Frontal cortex (tissue), 4 donors: ENCODE measurements around the gene CPEB4. TPM values are rescaled to one million over a fixed set of nuclear protein-coding genes. Genes with fewer than 3 reads are reported as not detected.

Experiments
- DNase-seq, 2 donors: peaks; one replicate each; pipeline ENCODE4 v3.0.0; 2012; ENCODE audit warnings: low spot score in 2 of 2
- FAIRE-seq: peaks from 2 replicates; lab custom pipeline; 2012; peaks lifted over from hg19 to GRCh38; lab: Jason Lieb, UNC
- total RNA-seq: library from RNA; depleted of rRNA; stranded (reverse); fragments of >200 nt; gene quantifications from one replicate; pipeline ENCODE4 v1.2.3, GENCODE V29; 2014
- donor health status: control.
- donor health status: control.
- donor health status: control.

The CPEB4 gene
- total RNA-seq, 1 donor from 2014 or later, result 76.2 TPM

DNA sequence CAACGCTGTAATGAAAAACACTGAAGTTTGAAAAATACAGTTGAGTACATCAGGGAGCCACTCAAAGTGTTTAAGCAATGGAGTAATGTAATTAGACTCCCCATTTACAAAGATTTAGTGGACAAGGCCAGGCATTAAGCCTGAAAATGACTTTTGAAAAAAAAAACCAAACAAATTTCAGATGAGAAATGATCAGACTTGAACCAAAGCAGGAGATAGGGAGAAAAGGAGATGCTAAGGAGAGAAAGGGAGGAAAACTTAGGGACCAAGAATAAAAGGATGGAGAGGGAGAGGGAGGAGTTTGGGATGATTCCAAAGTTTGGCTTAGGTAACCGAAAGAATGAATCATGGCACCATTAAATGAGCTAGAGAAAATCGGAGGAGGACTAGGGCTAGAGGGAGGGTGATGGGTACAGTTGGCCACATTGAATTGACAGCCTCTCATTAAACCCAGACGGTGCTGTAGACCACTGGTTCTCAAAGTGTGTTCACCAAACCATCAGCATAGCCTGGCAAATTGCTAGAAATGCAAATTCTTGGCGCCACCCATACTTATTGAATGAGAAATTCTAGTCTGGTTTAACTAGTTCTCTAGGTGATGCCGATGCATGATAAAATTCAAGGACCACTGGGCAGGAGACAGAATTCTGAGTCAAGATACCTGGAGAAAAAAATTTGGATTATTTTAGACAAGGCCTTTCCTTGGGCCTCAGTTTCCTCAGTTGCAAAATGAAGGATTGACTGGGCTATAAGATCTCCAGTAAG is 6.2 kb upstream of the CPEB4 start:
- no peak for DNase-seq
- FAIRE-seq, result no peak

DNA sequence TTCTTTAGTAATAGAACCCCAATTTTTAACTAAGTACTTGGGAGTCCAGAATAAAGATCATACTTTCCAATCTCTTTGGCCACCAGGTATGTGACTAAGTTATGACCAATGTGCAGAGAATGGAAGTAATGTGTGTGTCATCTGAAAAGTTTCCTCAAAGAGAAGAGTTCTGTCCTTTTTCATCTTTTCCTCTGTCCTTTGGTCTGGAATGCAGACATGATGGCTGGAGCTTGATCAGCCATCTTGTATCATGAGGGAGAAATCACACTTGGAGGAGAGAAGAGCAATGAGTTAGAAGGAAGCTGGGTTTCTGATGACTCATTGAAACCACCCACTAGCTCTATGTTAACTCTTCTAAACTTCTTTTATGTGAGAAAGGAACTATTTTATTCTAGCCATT is 5.5 kb upstream of the CPEB4 start:
- FAIRE-seq (no peak), DNase-seq (no peak)

DNA sequence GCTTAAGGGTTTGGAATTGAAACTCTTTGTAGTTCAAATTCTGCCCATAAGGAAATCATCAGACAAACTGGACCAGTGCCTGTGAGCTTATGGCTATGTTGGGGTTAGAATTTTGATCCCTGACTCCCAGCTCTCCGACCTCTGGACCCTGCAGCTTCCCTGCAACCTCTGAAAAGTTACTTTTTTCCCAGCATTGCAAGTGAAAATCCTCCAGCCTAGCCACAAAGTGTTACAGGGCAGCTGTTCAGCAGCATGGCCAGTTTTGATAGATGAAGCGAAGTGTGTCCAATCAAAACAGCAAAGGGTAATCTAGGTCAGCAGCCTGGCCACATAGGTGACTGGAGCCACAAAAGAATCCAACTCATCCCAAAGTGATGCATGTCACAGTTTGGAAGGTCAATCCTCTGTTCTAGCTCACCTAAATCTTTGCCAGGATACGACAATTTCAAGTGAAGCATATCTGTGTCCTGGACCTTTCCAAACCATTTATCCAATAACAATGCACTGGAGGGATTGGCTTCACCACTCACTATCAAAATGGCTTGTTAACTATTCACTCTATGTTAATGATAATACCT is 4.7 kb upstream of the CPEB4 start:
- FAIRE-seq (no peak), DNase-seq (no peak)

DNA sequence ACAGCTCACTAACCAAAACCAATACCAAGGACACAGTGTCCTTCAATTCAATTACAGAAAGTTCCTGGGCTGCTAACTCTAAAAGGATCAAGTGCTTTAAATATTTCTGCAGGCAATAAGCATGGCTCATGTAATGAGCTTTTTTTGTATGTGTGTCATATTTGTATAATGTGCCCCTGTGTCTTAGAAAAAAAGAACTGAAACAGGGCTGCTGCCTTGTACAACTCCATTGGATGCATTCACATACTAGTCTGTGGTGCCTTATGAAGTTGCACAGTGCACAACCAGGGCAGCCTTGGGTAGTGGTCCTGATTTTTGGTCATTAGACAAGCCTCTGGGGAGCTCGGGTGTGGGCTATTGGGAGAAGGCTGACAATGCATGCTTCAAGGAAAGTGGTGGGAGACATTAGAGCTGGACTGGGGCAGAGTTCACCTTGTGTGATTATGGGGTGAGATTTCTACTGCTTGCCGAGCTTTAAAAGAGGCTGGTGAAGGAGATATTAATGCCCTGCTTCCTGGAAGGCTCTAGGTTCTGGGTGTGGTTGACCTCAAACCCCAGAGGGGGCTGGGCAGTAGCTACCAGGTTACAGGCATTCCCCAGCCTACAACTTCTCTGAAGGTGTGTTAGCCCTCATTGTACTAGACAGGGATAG is 3.6 kb upstream of the CPEB4 start:
- FAIRE-seq, result no peak
- no peak for DNase-seq

DNA sequence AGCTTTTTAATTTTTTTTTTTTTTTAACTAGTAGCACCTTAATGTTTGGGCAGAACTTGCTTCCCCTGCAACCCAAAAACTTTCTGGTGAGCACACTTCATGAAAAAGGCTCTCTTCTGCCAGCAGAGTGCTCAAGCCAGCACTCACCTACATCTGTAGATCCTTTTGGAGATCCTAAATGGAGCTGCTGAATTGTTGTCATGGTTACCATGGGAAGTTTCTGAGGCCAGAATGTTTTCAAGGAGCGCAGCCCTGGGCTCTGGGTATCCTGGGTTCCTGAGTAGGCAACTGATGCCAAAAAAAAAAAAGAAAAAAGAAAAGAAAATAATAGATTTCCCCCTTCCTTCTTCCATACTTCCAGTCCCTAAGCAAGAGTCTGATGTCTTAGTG is 3.1 kb upstream of the CPEB4 start:
- FAIRE-seq, result no peak
- DNase-seq, result no peak

DNA sequence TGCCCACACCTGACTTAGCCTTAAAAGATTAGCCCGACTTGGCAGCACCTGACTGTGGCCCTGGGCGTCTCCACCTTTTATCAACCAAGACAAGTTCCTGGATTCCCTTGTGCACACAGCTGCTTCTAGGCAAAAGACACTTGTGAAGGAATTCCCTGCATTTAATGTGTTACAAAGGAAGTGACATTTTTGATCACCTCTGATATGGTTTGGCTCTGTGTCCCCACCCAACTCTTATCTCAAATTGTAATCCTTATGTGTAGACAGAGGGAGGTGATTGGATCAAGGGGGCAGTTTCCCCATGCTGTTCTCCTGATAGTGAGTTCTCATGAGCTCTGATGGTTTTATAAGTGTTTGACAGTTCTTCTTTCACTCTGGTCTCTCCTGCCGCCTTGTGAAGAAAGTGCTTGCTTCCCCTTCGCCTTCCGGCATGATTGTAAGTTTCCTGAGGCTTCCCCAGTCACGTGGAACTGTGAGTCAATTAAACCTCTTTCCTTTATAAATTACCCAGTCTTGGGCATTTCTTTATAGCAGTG is 2.6 kb upstream of the CPEB4 start:
- DNase-seq (no peak), FAIRE-seq (no peak)

DNA sequence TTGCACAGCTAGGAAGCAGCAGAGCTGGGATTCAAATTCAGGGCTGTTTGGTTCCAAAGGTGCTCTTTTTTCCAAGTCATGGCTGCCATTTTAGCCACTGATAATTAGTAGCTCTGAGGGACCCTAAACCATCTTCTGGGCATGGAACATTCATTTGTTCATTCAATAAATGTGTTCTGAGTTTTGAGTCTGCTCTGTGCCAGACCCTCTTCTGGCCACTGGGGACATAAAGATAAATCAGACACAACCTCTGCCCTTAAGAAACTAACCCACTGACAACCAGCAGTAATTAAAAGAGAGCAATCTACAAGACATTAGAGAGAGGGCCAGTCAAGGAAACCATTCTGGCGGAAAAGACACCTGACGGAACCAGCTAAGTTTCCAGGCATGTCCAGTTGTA is 2.0 kb upstream of the CPEB4 start:
- no peak for FAIRE-seq
- DNase-seq, result no peak

DNA sequence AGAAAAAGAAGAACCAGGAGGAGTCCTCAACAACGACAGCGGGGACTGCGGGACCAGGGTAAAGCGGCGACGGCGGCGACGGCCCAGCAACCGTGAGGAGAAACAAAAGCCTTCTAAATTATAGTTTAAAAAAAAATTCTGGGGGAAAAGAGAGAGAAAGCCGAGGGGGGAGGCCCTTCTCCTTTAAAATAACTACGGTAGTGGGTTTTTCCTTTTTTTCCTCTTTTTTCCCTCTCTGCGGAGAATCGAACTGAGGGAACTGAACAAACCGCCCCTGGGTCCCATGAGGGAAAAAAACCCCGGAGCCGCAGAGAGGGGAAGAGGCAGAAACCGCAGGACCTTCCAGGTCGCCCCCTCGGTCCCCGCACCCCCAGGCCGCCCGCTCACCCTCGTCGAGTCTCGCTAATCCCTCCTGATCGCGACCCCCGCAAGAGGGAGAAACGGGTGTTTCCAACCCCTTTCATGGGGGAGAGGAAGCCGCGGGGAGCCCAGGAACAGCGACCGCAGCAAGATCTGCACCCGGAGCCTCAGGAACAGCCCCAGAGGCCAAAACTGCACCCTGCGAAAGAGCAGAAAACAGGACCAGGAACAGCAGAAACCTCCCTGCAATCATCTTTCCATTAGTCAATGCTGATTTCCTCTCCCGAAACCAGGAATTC is 453 bp downstream of the CPEB4 start:
- DNase-seq (no peak), FAIRE-seq (no peak)

DNA sequence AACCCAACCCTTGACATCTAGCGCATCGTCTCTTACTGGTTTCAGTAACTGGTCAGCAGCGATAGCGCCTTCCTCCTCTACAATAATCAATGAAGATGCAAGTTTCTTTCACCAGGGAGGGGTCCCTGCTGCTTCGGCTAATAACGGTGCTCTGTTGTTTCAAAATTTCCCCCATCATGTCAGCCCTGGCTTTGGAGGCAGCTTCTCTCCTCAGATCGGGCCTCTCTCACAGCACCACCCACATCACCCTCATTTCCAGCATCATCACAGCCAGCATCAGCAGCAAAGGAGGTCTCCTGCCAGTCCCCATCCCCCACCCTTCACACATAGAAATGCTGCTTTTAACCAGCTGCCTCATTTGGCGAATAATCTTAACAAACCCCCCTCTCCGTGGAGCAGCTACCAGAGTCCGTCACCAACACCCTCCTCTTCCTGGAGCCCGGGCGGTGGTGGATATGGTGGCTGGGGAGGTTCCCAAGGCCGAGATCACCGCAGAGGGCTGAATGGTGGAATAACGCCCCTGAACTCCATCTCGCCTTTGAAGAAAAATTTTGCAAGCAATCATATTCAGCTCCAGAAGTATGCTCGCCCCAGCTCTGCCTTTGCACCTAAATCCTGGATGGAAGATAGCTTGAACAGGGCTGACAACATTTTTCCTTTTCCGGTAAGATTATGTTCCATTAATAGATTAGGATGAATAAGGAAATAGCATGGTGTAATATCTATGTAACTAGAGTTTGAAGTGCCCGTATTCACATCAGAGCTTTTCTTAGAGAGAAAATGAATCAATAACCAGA is 2.2 kb downstream of the CPEB4 start:
- no peak for DNase-seq
- FAIRE-seq, result no peak

DNA sequence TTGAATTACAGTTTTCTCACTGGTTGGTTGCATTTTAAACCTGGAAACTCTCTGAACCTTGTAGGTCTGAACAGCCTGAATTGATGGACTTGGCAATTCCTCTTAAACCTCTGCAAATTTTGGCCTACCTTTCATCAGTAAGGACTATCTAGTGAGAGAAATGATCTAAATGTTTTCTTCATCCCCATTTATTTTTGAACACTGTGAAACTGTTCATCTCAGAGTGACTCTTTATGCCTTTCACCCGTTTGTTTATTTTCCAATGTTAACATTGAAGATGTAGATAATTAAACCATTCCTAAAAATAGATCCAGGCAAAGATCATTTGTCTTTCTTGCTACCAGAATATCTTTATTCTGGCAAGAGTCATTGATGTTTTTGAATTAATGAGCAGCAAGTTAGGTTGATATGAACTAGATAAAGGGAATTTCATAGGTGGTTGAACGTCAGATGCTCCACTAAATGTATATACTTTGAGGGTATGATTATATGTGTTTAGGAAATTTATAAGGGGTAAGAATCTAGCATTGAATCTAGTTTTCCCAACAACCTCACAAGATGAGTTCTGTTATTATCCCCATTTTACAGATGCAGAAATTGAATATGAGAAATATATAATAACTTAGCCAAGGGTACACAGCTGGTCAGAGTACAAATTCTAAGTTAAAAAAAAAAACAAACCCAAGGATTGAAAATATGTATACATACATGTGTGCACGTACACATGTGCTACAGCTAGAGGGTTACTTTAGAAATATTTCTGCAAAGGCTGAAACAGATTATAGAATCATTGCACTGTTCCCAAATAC is 3.4 kb downstream of the CPEB4 start:
- no peak for DNase-seq
- FAIRE-seq, result no peak

DNA sequence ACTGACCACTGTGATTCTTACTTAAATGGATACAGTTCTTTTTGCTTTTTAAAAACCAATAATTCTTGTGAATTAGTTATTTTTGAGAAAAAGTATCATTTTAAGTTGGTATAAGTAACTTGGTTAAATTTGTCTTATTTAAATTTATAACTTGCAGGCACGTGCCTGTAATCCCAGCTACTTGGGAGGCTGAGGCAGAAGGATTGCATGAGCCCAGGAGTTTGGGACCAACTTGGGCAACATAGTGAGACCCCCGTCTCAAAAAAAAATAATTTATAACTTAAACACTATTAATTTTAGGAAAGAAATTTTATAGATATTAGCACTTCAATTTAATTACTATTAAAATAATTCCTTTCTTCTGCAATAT is 5.0 kb downstream of the CPEB4 start:
- FAIRE-seq (no peak), DNase-seq (no peak)

DNA sequence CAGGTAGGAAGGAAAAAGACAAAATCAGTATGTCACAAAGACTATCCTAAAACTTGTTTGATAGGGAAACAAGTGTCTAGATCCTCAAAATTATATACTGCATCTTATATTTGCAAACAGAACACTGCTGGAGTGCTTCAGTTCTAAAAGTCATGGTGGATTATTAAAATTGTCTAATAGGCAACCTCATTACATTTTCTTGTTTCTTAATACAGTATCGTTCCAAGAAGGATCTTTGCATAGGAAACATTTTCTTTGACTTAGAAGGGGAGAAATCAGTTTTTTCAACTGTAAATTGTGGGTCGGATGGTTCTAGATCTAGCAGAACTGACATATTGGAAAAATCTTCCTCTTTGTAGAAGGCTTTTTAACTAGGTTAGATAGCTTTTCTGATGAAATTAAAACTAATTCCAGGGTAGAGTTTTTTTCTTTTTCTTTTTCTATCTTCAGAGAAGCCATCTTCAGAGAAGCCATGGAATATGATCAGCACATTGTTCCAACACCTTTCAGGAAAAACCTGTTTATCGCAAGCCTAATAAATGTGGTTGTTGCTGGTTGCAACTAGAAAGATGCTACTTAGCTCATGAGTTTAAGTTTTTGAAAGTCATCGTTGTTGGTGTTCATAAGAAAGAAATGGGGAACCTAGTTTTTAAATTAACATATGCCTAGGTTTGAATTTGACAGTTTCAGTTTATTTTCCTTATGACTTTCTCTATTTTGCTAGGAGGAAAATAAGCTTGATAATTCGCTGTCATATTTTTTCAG is 7.4 kb downstream of the CPEB4 start:
- no peak for DNase-seq
- FAIRE-seq, result no peak

DNA sequence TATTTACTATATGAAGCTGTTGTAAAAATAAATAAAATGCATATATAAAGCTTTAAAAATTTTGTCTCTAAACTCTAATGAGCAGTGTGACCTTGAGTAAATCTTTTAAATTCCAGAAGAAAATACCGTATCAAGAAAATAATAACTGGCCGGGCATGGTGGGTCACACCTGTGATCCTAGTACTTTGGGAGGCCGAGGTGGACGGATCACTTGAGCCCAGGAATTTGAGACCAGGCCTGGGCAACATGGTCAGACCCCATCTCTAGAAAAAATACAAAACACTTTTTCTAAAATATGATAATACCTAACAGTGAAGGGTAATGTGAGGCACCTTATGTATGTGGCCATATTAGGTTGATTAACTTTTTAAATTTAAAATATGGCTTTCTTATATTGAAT is 8.5 kb downstream of the CPEB4 start:
- FAIRE-seq, result no peak
- no peak for DNase-seq

DNA sequence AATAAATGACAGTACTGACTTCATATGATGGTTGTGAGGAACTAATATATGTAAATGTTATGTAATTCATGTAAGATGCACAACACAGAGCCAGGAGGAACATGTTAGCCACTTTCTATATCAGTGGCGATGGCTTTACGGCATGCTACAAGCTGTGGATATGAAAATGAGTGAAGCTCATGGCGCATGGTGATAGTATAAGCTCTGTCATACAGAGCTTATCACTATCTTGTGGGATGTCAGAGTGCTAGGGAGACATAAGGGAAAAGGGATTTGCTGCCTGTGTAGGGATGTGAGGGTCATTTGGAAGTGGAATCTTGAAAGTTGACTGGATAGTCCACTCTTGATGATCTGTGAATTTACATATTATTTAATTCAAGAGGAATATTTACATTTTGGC is 13.6 kb downstream of the CPEB4 start:
- DNase-seq (no peak), FAIRE-seq (no peak)

DNA sequence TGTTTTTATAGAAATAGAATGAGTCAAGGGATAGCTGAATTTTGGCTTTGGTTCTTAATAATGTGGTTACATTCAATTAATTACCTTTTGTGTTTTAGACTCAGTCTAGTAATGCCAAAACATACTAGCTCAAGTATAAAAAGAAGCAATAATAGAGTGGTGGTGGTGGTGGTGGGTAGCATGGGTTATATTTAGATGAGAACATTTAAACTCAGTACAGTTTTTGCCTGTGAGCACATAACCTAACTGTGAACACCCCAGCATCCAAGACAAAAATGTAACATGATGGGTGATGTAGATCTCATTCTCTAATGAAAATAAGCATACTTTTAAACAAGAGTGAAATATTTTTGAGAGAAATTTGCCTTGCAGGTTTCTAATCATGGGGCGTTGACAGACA is 14.2 kb downstream of the CPEB4 start:
- DNase-seq (no peak), FAIRE-seq (no peak)

DNA sequence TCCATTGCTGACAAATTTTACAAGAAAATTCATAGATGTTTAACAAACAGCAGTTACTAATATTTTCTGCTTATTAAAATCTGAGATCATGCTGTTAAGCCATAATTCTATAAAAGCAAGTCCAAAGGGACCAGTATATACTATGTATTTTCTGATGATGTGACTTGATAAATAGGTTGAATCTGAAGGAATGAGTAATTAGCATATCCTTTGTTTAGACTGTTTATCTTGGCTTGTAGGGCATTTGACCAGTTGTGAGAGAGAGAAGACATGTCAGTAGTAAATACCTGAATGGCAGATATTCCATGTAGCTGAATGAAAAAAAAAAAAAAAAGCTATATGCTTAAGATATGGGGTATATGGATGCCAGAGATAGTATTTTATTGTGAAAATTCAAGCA is 14.6 kb downstream of the CPEB4 start:
- no peak for FAIRE-seq
- DNase-seq, result no peak

DNA sequence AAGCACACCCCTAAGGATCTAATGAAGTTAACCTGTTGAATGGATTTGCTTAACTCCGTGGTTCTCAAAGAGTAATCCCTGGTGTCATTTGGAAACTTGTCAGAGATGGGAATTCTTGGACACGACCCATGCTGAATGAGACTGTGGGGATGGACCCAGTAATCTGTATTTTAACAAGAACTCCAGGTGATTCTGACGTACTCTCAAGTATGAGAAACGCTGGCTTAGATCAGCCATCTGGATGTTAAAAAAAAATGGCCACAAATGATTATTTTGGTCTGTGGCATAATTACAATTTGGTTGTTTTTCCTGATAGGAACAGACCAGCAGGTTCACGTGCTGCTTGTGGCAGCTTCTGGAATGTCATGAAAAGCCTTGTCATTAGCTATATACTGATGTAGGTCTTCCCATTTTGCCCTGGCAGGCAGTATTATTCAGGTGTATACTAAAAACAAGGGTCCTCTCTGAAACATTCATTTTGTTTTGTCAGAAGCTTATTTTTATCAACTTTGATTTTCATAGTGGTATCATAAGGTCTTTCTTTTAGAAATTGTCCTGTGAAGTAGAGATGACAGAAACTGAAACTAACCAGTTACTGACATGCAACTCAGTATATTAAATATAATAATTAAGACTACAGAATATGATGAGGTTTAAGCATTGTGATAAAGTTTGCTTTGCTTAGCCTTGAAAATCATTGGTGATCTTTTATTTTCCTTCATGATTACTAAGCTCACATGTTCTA is 15.4 kb downstream of the CPEB4 start:
- no peak for DNase-seq
- no peak for FAIRE-seq

DNA sequence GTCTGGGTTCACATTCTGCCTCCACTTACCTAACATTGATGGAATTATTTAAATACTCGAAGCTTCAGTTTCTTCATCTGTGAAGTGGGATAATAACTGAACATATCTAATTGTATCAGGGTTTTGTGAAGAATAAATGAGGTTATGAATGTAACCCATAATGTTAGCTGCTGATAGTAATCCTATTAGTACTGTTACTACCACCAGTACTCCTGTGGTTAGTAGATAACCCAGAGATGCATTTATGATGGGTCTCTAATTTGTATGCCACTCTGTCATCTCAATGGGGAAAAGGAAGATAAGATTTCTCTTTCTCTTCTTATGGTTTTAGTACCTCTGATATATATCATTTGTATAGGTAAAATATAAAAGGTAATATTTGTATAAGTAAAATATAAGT is 16.0 kb downstream of the CPEB4 start:
- no peak for DNase-seq
- no peak for FAIRE-seq
